WTC11 (cell line): Measurements from ENCODE around the gene VSIG10L2.

Source experiments
- CREB1 ChIP-seq: sonication (generic); formaldehyde crosslinking; IDR thresholded peaks from 2 replicates; pipeline ENCODE4 v1.8.0; 2023; ENCODE audit warnings: mild to moderate bottlenecking, missing genetic modification reagents
- EMX1 ChIP-seq: fragments of 250-450 bp; sonication (Bioruptor Pico); IDR thresholded peaks from 2 replicates; pipeline ENCODE4 v1.8.0; 2021; ENCODE audit warnings: mild to moderate bottlenecking
- TP53 ChIP-seq: sonication (generic); formaldehyde crosslinking; IDR thresholded peaks from 2 replicates; pipeline ENCODE4 v1.8.1; 2023; ENCODE audit warnings: mild to moderate bottlenecking, missing genetic modification reagents
- TF ChIP-seq, protein P1 (sequence below): fragments of 200-600 bp; IDR thresholded peaks from 2 replicates; pipeline ENCODE4 v1.8.0; 2022; ENCODE audit warnings: antibody characterized with exemption
- TF ChIP-seq, protein P2 (sequence below): sonication (generic); formaldehyde crosslinking; IDR thresholded peaks from 2 replicates; pipeline ENCODE4 v1.8.0; 2022; ENCODE audit warnings: mild to moderate bottlenecking, missing genetic modification reagents
- TF ChIP-seq, protein P3 (sequence below): sonication (generic); formaldehyde crosslinking; IDR thresholded peaks from 2 replicates; pipeline ENCODE4 v1.8.0; 2022; ENCODE audit warnings: mild to moderate bottlenecking, missing genetic modification reagents
- TF ChIP-seq, protein P4 (sequence below): sonication (generic); formaldehyde crosslinking; IDR thresholded peaks from 2 replicates; pipeline ENCODE4 v1.8.1; 2023; ENCODE audit warnings: mild to moderate bottlenecking, missing genetic modification reagents, moderate library complexity
- TF ChIP-seq, protein P5 (sequence below): sonication (generic); formaldehyde crosslinking; IDR thresholded peaks from 2 replicates; pipeline ENCODE4 v1.8.1; 2023; ENCODE audit warnings: mild to moderate bottlenecking, missing genetic modification reagents, moderate library complexity
- TF ChIP-seq, protein P6 (sequence below): sonication (generic); formaldehyde crosslinking; conservative IDR thresholded peaks from 2 replicates; pipeline ENCODE4 v1.8.1; 2022; ENCODE audit warnings: mild to moderate bottlenecking, missing genetic modification reagents

DNA sequence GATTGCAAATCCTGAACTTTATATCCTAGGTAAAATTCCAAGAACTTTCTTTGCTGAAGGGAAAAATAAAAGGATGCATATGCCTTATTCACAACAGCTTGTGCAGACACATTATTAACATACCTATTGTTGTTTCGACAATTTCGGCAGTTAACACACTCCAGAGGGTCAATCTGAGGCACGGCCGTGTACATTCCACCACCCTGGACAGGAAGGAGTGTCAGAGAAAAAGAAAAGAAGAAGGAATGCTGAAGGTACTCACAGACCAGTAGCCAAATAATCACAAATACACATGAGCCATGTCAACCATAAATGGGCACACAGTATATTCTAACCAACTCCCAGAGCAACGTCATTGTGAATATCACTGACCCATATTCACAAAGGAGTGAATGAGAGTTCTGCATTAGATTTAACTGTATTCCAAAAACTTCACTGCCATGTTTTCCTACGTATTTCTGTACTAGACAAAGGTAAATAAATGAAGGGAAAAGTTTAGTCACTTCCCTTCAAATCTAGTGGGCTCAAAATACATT is 32.4 kb downstream of the VSIG10L2 start:
- TF ChIP-seq EMX1 (CRISPR knock-in tag) (no peak), CREB1 (CRISPR knock-in tag) (no peak), TP53 (CRISPR knock-in tag) (no peak)
- TF ChIP-seq, protein P1, sequence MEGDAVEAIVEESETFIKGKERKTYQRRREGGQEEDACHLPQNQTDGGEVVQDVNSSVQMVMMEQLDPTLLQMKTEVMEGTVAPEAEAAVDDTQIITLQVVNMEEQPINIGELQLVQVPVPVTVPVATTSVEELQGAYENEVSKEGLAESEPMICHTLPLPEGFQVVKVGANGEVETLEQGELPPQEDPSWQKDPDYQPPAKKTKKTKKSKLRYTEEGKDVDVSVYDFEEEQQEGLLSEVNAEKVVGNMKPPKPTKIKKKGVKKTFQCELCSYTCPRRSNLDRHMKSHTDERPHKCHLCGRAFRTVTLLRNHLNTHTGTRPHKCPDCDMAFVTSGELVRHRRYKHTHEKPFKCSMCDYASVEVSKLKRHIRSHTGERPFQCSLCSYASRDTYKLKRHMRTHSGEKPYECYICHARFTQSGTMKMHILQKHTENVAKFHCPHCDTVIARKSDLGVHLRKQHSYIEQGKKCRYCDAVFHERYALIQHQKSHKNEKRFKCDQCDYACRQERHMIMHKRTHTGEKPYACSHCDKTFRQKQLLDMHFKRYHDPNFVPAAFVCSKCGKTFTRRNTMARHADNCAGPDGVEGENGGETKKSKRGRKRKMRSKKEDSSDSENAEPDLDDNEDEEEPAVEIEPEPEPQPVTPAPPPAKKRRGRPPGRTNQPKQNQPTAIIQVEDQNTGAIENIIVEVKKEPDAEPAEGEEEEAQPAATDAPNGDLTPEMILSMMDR: no peak
- TF ChIP-seq, protein P2, sequence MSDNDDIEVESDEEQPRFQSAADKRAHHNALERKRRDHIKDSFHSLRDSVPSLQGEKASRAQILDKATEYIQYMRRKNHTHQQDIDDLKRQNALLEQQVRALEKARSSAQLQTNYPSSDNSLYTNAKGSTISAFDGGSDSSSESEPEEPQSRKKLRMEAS (CRISPR knock-in tag): no peak
- TF ChIP-seq, protein P3, sequence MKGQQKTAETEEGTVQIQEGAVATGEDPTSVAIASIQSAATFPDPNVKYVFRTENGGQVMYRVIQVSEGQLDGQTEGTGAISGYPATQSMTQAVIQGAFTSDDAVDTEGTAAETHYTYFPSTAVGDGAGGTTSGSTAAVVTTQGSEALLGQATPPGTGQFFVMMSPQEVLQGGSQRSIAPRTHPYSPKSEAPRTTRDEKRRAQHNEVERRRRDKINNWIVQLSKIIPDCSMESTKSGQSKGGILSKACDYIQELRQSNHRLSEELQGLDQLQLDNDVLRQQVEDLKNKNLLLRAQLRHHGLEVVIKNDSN (CRISPR knock-in tag): no peak
- TF ChIP-seq, protein P4, sequence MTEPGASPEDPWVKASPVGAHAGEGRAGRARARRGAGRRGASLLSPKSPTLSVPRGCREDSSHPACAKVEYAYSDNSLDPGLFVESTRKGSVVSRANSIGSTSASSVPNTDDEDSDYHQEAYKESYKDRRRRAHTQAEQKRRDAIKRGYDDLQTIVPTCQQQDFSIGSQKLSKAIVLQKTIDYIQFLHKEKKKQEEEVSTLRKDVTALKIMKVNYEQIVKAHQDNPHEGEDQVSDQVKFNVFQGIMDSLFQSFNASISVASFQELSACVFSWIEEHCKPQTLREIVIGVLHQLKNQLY (CRISPR knock-in tag): no peak
- TF ChIP-seq, protein P5, sequence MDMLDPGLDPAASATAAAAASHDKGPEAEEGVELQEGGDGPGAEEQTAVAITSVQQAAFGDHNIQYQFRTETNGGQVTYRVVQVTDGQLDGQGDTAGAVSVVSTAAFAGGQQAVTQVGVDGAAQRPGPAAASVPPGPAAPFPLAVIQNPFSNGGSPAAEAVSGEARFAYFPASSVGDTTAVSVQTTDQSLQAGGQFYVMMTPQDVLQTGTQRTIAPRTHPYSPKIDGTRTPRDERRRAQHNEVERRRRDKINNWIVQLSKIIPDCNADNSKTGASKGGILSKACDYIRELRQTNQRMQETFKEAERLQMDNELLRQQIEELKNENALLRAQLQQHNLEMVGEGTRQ (CRISPR knock-in tag): no peak
- TF ChIP-seq, protein P6, sequence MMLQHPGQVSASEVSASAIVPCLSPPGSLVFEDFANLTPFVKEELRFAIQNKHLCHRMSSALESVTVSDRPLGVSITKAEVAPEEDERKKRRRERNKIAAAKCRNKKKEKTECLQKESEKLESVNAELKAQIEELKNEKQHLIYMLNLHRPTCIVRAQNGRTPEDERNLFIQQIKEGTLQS (CRISPR knock-in tag): no peak
